GM12878 (cell line): ENCODE data around the gene RIMBP2. TPM values are rescaled to one million over a fixed set of nuclear protein-coding genes. Genes with fewer than 3 reads are reported as not detected.

Source experiments
- ATAC-seq: fragments of 200-7000 bp; cut with Tn5 transposase; 3 replicates; pipeline ENCODE4 v1.9.1; 2020; ENCODE audit warnings: mild to moderate bottlenecking, moderate library complexity
- BruUV-seq: library from RNA; stranded (reverse); fragments of 400-500 nt; replicated peaks from 2 replicates; lab custom pipeline; 2021; lab: Mats Ljungman, UMichigan
- CTCF ChIA-PET: fragments of 300-600 bp; sonication (Branson Sonifier 250); formaldehyde crosslinking; extraction: SDS; loops from one replicate; lab custom pipeline; 2021; ENCODE audit warnings: inconsistent platforms; lab: Yijun Ruan, JAX
- POLR2A ChIA-PET: fragments of 350-600 bp; formaldehyde crosslinking; extraction: SDS; loops from one replicate; lab custom pipeline; 2021; ENCODE audit warnings: inconsistent platforms; lab: Charles Lee
- RAD21 ChIA-PET: fragments of 300-600 bp; sonication (Branson Sonifier 250); formaldehyde crosslinking; loops from one replicate; lab custom pipeline; 2023; ENCODE audit warnings: antibody characterized with exemption; ENCODE audit not compliant: unreplicated experiment; lab: Charles Lee
- SMC1A ChIA-PET: fragments of 300-600 bp; sonication (Branson Sonifier 250); formaldehyde crosslinking; loops from one replicate; lab custom pipeline; 2023; ENCODE audit not compliant: unreplicated experiment, uncharacterized antibody; lab: Charles Lee
- DNase-seq: peaks from one replicate; pipeline ENCODE4 v3.0.0-alpha.2; 2011; ENCODE audit warnings: low read depth, low spot score
- FAIRE-seq: peaks from 3 replicates; lab custom pipeline; 2011; peaks lifted over from hg19 to GRCh38; lab: Jason Lieb, UNC
- H2AFZ ChIP-seq: 2 replicates; pipeline ENCODE4 v1.6.0; 2011; ENCODE audit warnings: low read depth, low read length, control low read depth; ENCODE audit not compliant: control insufficient read depth
- H3K27ac ChIP-seq: 2 replicates; pipeline ENCODE4 v1.5.1; 2011; ENCODE audit warnings: control low read depth; ENCODE audit not compliant: control insufficient read depth, insufficient read depth
- H3K27me3 ChIP-seq, 2 experiments: replicated peaks in 1 of 2; 2 replicates each; pipeline versions ENCODE4 v1.6.0 to v1.6.1; 2011; ENCODE audit warnings: low read length in 1 of 2; ENCODE audit not compliant: control insufficient read depth in 2 of 2, insufficient read depth in 2 of 2
- H3K36me3 ChIP-seq, 2 experiments: 2 replicates each; pipeline ENCODE4 v1.5.1; 2011; ENCODE audit warnings: low read length in 1 of 2; ENCODE audit not compliant: control insufficient read depth in 2 of 2, insufficient read depth in 2 of 2
- H3K4me1 ChIP-seq: 2 replicates; pipeline ENCODE4 v1.6.1; 2011; ENCODE audit warnings: mild to moderate bottlenecking, low read length, moderate library complexity, mixed read lengths; ENCODE audit not compliant: control insufficient read depth, insufficient read depth
- H3K4me2 ChIP-seq: 2 replicates; pipeline ENCODE4 v1.6.0; 2011; ENCODE audit warnings: control low read depth; ENCODE audit not compliant: control insufficient read depth, insufficient read depth
- H3K4me3 ChIP-seq: fragments of 200-600 bp; sonication (generic); 2 replicates; pipeline ENCODE4 v1.5.1; 2016
- H3K79me2 ChIP-seq: 2 replicates; pipeline ENCODE4 v1.6.0; 2011; ENCODE audit warnings: low read length; ENCODE audit not compliant: control insufficient read depth, insufficient read depth
- H3K9ac ChIP-seq: 2 replicates; pipeline ENCODE4 v1.8.0; 2011; ENCODE audit warnings: low read length, control low read depth, mixed read lengths; ENCODE audit not compliant: control insufficient read depth, insufficient read depth
- H3K9me3 ChIP-seq: replicated peaks from 3 replicates; pipeline ENCODE4 v1.5.1; 2011; ENCODE audit warnings: mild to moderate bottlenecking, low read length; ENCODE audit not compliant: control insufficient read depth, insufficient read depth
- H4K20me1 ChIP-seq: 2 replicates; pipeline ENCODE4 v1.6.0; 2011; ENCODE audit not compliant: control insufficient read depth, insufficient read depth
- BCL11A ChIP-seq: IDR thresholded peaks from 2 replicates; pipeline ENCODE4 v1.6.1; 2011; ENCODE audit warnings: low read depth, low read length
- CEBPB ChIP-seq, 2 experiments: fragments of 150-350 bp in 1 of 2; IDR thresholded peaks; 2 replicates each; pipeline ENCODE4 v1.6.1; 2012 to 2014; ENCODE audit warnings: low read depth in 2 of 2, low read length in 2 of 2, borderline replicate concordance in 1 of 2, inconsistent platforms in 1 of 2
- CEBPZ ChIP-seq: fragments of 150-350 bp; IDR thresholded peaks from 2 replicates; pipeline ENCODE4 v1.6.1; 2016; ENCODE audit warnings: low read depth, low read length
- EED ChIP-seq: sonication (generic); IDR thresholded peaks from 2 replicates; pipeline ENCODE4 v1.6.1; 2016; ENCODE audit warnings: antibody characterized with exemption, low read depth
- ELK1 ChIP-seq: IDR thresholded peaks from 2 replicates; pipeline ENCODE4 v1.6.1; 2012; ENCODE audit warnings: low read depth, low read length, improper control_type of control experiment
- GABPA ChIP-seq: IDR thresholded peaks from 2 replicates; pipeline ENCODE4 v1.6.1; 2014; ENCODE audit warnings: antibody characterized with exemption, low read depth, mild to moderate bottlenecking, inconsistent platforms
- HDAC2 ChIP-seq: fragments of 200-600 bp; sonication (generic); IDR thresholded peaks from 2 replicates; pipeline ENCODE4 v1.6.1; 2017
- KLF5 ChIP-seq: fragments of 450-650 bp; IDR thresholded peaks from 2 replicates; pipeline ENCODE4 v1.6.1; 2014; ENCODE audit warnings: mild to moderate bottlenecking; ENCODE audit not compliant: partially characterized antibody
- NFIC ChIP-seq: IDR thresholded peaks from 2 replicates; pipeline ENCODE4 v1.6.1; 2012; ENCODE audit warnings: low read depth, mild to moderate bottlenecking, inconsistent platforms, low read length, moderate library complexity
- RELB ChIP-seq: fragments of 450-650 bp; IDR thresholded peaks from 2 replicates; pipeline ENCODE4 v1.6.1; 2017; ENCODE audit warnings: low read depth, mild to moderate bottlenecking, moderate library complexity
- RFX5 ChIP-seq: IDR thresholded peaks from 2 replicates; pipeline ENCODE4 v1.6.1; 2011; ENCODE audit warnings: low read depth, low read length, improper control_type of control experiment
- SIN3A ChIP-seq: IDR thresholded peaks from 2 replicates; pipeline ENCODE4 v1.6.1; 2012; ENCODE audit warnings: low read depth, low read length, improper control_type of control experiment
- SMC3 ChIP-seq: IDR thresholded peaks from 2 replicates; pipeline ENCODE4 v1.6.1; 2011; ENCODE audit warnings: low read length, improper control_type of control experiment, borderline replicate concordance
- TAF1 ChIP-seq: IDR thresholded peaks from 2 replicates; pipeline ENCODE4 v1.6.1; 2011; ENCODE audit warnings: mild to moderate bottlenecking, low read depth, low read length, borderline replicate concordance
- ZBTB4 ChIP-seq: fragments of 450-650 bp; formaldehyde crosslinking; IDR thresholded peaks from 2 replicates; pipeline ENCODE4 v1.4.0; 2022; ENCODE audit warnings: mild to moderate bottlenecking, moderate library complexity
- WGBS: methylation state at CpG from one replicate; pipeline ENCODE4 v1.1.6; 2016; ENCODE audit warnings: low lambda C conversion rate; ENCODE audit not compliant: insufficient replicate concordance, insufficient coverage; ENCODE audit errors: missing lambda C conversion rate; 5-methylcytosine and 5-hydroxymethylcytosine counted together
- in situ Hi-C: fragments of 300-500 bp; cut with MboI; formaldehyde crosslinking; loops from 9 replicates; pipeline ENCODE4 v1.14.3; 2018; ENCODE audit warnings: mixed read lengths
- intact Hi-C: fragments of 100-400 bp; cut with micrococcal nuclease; formaldehyde crosslinking; loops from one replicate; pipeline ENCODE4 v1.14.2; 2022; ENCODE audit not compliant: unreplicated experiment
- polyA plus RNA-seq, 11 experiments: library from polyadenylated mRNA; depleted of rRNA in 4 of 11; unstranded in 6 of 11; stranded (reverse) in 5 of 11; fragments of >200 nt; fragmentation: Nextera tagmentation in 4 of 11; fragmentation: Illumina TruSeq in 1 of 11; extraction: Ambion mirVana in 4 of 11; extraction: Trizol in 1 of 11; gene quantifications; 1 replicate in 1 of 11; 2 replicates in 10 of 11; pipeline versions ENCODE4 v1.2.1 to v1.2.3, GENCODE V29; 2011 to 2016; ENCODE audit warnings: inconsistent platforms in 2 of 11, missing spikeins in 2 of 11, low read depth in 1 of 11
- total RNA-seq, 4 experiments: library from RNA; depleted of rRNA in 3 of 4; stranded (reverse); fragments of >200 nt in 3 of 4; fragmentation: Illumina TruSeq in 1 of 4; extraction: Trizol in 1 of 4; gene quantifications; 2 replicates each; pipeline versions ENCODE4 v1.2.1 to v1.2.3, GENCODE V29; 2013 to 2021

The RIMBP2 gene
- total and polyA plus RNA-seq, 10 of the 15 experiments (the other 5 are each of a cell fraction or from before 2014, with no cell fraction given) = 0.04 to 2.9 (median 0.07) TPM; not detected in 1

GRCh38 chr12:130641533-130642184 is 74.4 kb downstream of the RIMBP2 start:
- FAIRE-seq = no peak
- H3K36me3 ChIP-seq = no peaks in the 10 kb centered on the region
- H3K4me3 ChIP-seq = no peak overlapping the region
- no peaks in the 10 kb centered on the region; the same call in 2 of the 3 replicates for H3K9me3 ChIP-seq
- ChIA-PET POLR2A (no interaction called here), SMC1A (no interaction called here), RAD21 (no interaction called here), CTCF (no interaction called here)
- intact Hi-C loops (no loop called here), in situ Hi-C loops (no loop called here)
- H3K9ac ChIP-seq = no peak overlapping the region
- BruUV-seq = no TSS peak
- ATAC-seq = no peak
- WGBS = 33% methylated on average over 14 of the region's 14 CpGs
- H3K4me2 ChIP-seq = no peak overlapping the region
- no peaks in the 10 kb centered on the region for H3K79me2 ChIP-seq
- H4K20me1 ChIP-seq = no peaks in the 10 kb centered on the region
- DNase-seq = no peak
- no peaks in the 10 kb centered on the region for H3K4me1 ChIP-seq
- H3K27ac ChIP-seq = no peak overlapping the region
- no peak overlapping the region for H2AFZ ChIP-seq
- H3K27me3 ChIP-seq = no peaks in the 10 kb centered on the region
- TF ChIP-seq CEBPZ (no peak), RELB (no peak), GABPA (no peak), ZBTB4 (no peak), SIN3A (no peak), TAF1 (no peak), HDAC2 (no peak), NFIC (no peak), SMC3 (no peak), BCL11A (no peak), KLF5 (no peak), EED (no peak), CEBPB (IDR thresholded peaks at IDR 0.05; ENCODE audit: borderline replicate concordance in 1 of 2, low read depth in 2 of 2, low read length in 2 of 2) (no peak), ELK1 (no peak), RFX5 (no peak)
